ENCODE results near the gene ECI2.

- TF ChIP-seq CTCF (IDR thresholded peaks at IDR 0.05), result no peak
- TF ChIP-seq AR (CRISPR knock-in tag; IDR thresholded peaks at IDR 0.05), result no peak
- TF ChIP-seq MAX (CRISPR knock-in tag; IDR thresholded peaks at IDR 0.05), result no peak
- no peak for TF ChIP-seq ATF2 (CRISPR knock-in tag; IDR thresholded peaks at IDR 0.05; ENCODE audit: borderline replicate concordance, low read depth)
- TF ChIP-seq ELF4 (CRISPR knock-in tag; IDR thresholded peaks at IDR 0.05; ENCODE audit: low read depth), result no peak
- no peak for TF ChIP-seq ATF3 (CRISPR knock-in tag; conservative IDR thresholded peaks at IDR 0.05)
- no peak for TF ChIP-seq KAT7 (CRISPR knock-in tag; IDR thresholded peaks at IDR 0.05; ENCODE audit: borderline replicate concordance)
- TF ChIP-seq NFATC4 (CRISPR knock-in tag; IDR thresholded peaks at IDR 0.05), result no peak
- no peak for TF ChIP-seq MYBL2 (CRISPR knock-in tag; IDR thresholded peaks at IDR 0.05)
- no peak for TF ChIP-seq ZNF423 (CRISPR knock-in tag; IDR thresholded peaks at IDR 0.05)
- no peak for TF ChIP-seq ATF6 (CRISPR knock-in tag; IDR thresholded peaks at IDR 0.05)
- TF ChIP-seq PRDM15 (CRISPR knock-in tag; IDR thresholded peaks at IDR 0.05), result no peak
- no peak for TF ChIP-seq SP1 (CRISPR knock-in tag; conservative IDR thresholded peaks at IDR 0.05)
- no peak for TF ChIP-seq ETV6 (CRISPR knock-in tag; IDR thresholded peaks at IDR 0.05)
These were observed 23.0 kb downstream of the ECI2 start for GRCh38 chr6:4112366-4112765.
